Testis (tissue), 2 donors: ENCODE measurements around the gene GOT2.
"Not testable (repeated sequence)": the region's sequence is repeated elsewhere in the genome, so short reads cannot be mapped to it uniquely, and the experiment has no call there.

ENCODE experiments used
- POLR2A ChIP-seq: fragments of 450-650 bp; IDR thresholded peaks from one replicate; pipeline ENCODE4 v1.6.1; 2017; ENCODE audit warnings: antibody characterized with exemption, mild to moderate bottlenecking, moderate library complexity
- TF ChIP-seq, protein P1 (sequence below), 3 experiments: fragments of 450-650 bp in 2 of 3; fragments of 200-600 bp in 1 of 3; sonication (generic) in 1 of 3; IDR thresholded peaks; one replicate each; pipeline ENCODE4 v1.5.1; 2016 to 2019; ENCODE audit warnings: antibody characterized with exemption in 3 of 3, mild to moderate bottlenecking in 2 of 3, moderate library complexity in 1 of 3

DNA sequence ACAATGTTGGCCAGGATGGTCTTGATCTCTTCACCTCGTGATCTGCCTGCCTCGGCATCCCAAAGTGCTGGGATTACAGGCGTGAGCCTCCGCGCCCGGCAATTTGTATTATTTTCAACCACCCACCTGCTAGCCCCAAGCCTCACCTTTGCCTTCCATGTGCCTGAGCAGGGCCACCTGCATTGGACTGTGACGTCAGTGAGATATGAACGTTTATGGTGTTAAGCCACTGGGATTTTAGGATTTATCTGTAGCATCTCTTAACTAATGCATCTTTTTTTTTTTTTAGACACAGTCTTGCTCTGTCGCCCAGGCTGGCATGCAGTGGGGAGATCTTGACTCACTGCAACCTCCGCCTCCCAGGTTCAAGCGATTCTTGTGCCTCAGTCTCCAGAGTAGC lies 74.2 kb downstream of the GOT2 start:
- TF ChIP-seq POLR2A: not testable (repeated sequence)
- TF ChIP-seq, protein P1, sequence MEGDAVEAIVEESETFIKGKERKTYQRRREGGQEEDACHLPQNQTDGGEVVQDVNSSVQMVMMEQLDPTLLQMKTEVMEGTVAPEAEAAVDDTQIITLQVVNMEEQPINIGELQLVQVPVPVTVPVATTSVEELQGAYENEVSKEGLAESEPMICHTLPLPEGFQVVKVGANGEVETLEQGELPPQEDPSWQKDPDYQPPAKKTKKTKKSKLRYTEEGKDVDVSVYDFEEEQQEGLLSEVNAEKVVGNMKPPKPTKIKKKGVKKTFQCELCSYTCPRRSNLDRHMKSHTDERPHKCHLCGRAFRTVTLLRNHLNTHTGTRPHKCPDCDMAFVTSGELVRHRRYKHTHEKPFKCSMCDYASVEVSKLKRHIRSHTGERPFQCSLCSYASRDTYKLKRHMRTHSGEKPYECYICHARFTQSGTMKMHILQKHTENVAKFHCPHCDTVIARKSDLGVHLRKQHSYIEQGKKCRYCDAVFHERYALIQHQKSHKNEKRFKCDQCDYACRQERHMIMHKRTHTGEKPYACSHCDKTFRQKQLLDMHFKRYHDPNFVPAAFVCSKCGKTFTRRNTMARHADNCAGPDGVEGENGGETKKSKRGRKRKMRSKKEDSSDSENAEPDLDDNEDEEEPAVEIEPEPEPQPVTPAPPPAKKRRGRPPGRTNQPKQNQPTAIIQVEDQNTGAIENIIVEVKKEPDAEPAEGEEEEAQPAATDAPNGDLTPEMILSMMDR (IDR thresholded peaks at IDR 0.05): not testable (repeated sequence)
